ENCODE measurements around the gene ACOX2. TPM values are rescaled to one million over a fixed set of nuclear protein-coding genes. Genes with fewer than 3 reads are reported as not detected.

Gene ACOX2
- total and polyA plus RNA-seq, 2 of the 13 experiments (the other 11 are each of a cell fraction or from before 2014, with no cell fraction given) = 42.6 to 98.5 TPM

- no peak for TF ChIP-seq CENPT (CRISPR knock-in tag; IDR thresholded peaks at IDR 0.05; ENCODE audit: low read depth)
- TF ChIP-seq POLR2AphosphoS5 (IDR thresholded peaks at IDR 0.05; ENCODE audit: low read depth, low read length) = 0 out of 2 replicates have a peak, but pooled peaks have one; percentile 1
- TF ChIP-seq HMG20B (CRISPR knock-in tag; conservative IDR thresholded peaks at IDR 0.05) = no peak
- TF ChIP-seq DBP (CRISPR knock-in tag; IDR thresholded peaks at IDR 0.05; ENCODE audit: not compliant biosample characterization) = no peak
- TF ChIP-seq AKNA (CRISPR knock-in tag; IDR thresholded peaks at IDR 0.05; ENCODE audit: borderline replicate concordance) = no peak
- no peak for TF ChIP-seq EED (CRISPR knock-in tag; IDR thresholded peaks at IDR 0.05)
- TF ChIP-seq ZFP1 (CRISPR knock-in tag; IDR thresholded peaks at IDR 0.05) = no peak
- TF ChIP-seq RFXAP (CRISPR knock-in tag; IDR thresholded peaks at IDR 0.05; ENCODE audit: borderline replicate concordance) = 0 out of 2 replicates have a peak, but pooled peaks have one; percentile 26
- TF ChIP-seq ZNF597 (CRISPR knock-in tag; IDR thresholded peaks at IDR 0.05) = no peak
- TF ChIP-seq ZNF256 (CRISPR knock-in tag; conservative IDR thresholded peaks at IDR 0.05) = 0 out of 2 replicates have a peak, but pooled peaks have one; percentile 41
- TF ChIP-seq TMF1 (CRISPR knock-in tag; IDR thresholded peaks at IDR 0.05; ENCODE audit: low read depth) = peak; percentile 70; the same call in 1 of the 2 replicates
- TF ChIP-seq ZBTB38 (CRISPR knock-in tag; IDR thresholded peaks at IDR 0.05) = no peak
- peak; percentile 8; the same call in 1 of the 2 replicates for TF ChIP-seq TFAP4 (IDR thresholded peaks at IDR 0.05; ENCODE audit: borderline replicate concordance, low read depth)
- TF ChIP-seq ZFP41 (CRISPR knock-in tag; IDR thresholded peaks at IDR 0.05; ENCODE audit: borderline replicate concordance) = no peak
- no peak for TF ChIP-seq TCF7L2 (IDR thresholded peaks at IDR 0.05; ENCODE audit: low read depth, low read length)
- TF ChIP-seq ZMYM3 (CRISPR knock-in tag; IDR thresholded peaks at IDR 0.05) = no peak
- no peak for TF ChIP-seq ZNF232 (CRISPR knock-in tag; IDR thresholded peaks at IDR 0.05; ENCODE audit: borderline replicate concordance)
- TF ChIP-seq ZUFSP (CRISPR knock-in tag; IDR thresholded peaks at IDR 0.05; ENCODE audit: borderline replicate concordance) = no peak
Observed at GRCh38 chr3:58537412-58538301, 667 bp upstream of the ACOX2 start (continued).
